SK-N-SH treated with all-trans-retinoic acid at 6 μM for 48 hours (cell line): Measurements from ENCODE around the gene PCBP3.

Experiments used
- ARNTL ChIP-seq: fragments of 450-650 bp; formaldehyde crosslinking; IDR thresholded peaks from 2 replicates; pipeline ENCODE4 v1.5.0; 2020; ENCODE audit warnings: low read depth, mild to moderate bottlenecking, moderate library complexity, borderline replicate concordance
- TCF4 ChIP-seq: fragments of 250-450 bp; sonication (Bioruptor Pico); IDR thresholded peaks from 2 replicates; pipeline ENCODE4 v1.8.0; 2021; ENCODE audit warnings: mild to moderate bottlenecking, moderate library complexity, borderline replicate concordance

DNA sequence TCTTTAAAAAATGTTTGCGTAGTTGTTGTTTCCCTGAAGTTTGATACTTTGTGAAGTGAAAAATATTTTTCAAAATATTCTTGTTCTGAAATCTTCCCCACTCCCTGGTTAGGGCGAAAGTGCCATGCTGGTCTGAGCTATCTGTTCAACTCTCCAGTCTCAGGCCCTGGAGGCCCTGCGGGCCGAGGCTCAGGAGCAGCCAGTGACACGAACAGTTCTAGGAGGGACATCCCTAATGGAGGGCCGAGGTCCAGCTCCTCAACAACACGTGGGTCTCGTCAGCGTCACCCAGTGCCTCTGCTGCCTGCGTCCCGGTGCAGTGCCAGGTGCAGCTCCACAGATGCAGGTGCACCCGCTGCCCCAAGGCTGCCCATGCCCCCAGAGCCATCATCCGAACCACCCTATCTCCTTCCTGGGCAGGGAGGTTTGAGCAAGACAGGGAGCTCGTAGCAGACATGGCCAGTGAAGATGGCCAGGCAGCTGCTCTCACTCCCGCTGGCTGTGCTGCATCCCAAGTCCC is 268.3 kb downstream of the PCBP3 start:
- TF ChIP-seq ARNTL (CRISPR knock-in tag) (no peak), TCF4 (CRISPR knock-in tag) (no peak)
